Stimulated activated CD4-positive, alpha-beta T cell treated with anti-CD3 and anti-CD28 coated beads, Interleukin-2, amount 100 ng/mL, for 4 hours (primary cell): ENCODE measurements around the gene TNIK.

Experiments
- DNase-seq: peaks from one replicate; pipeline ENCODE4 v3.0.0-alpha.2; 2020; ENCODE audit warnings: low read depth

TNIK gene

GRCh38 chr3:171223396-171223795 lies 236.8 kb downstream of the TNIK start:
- DNase-seq: no peak

- DNase-seq: no peak
Observed at GRCh38 chr3:171222995-171223394, 237.2 kb downstream of the TNIK start.

- DNase-seq: no peak
Observed at GRCh38 chr3:171221597-171221996, 238.6 kb downstream of the TNIK start.

GRCh38 chr3:171221104-171221503 lies 239.1 kb downstream of the TNIK start:
- no peak for DNase-seq

GRCh38 chr3:171219258-171219657 lies 240.9 kb downstream of the TNIK start:
- no peak for DNase-seq

- DNase-seq: no peak
Observed at GRCh38 chr3:171218069-171218468, 242.1 kb downstream of the TNIK start.

GRCh38 chr3:171213907-171214306 lies 246.3 kb downstream of the TNIK start:
- DNase-seq: no peak

- DNase-seq: no peak
Observed at GRCh38 chr3:171213178-171213577, 247.0 kb downstream of the TNIK start.

GRCh38 chr3:171212648-171213047 lies 247.6 kb downstream of the TNIK start:
- DNase-seq: no peak

- no peak for DNase-seq
Observed at GRCh38 chr3:171206283-171206682, 253.9 kb downstream of the TNIK start.

- DNase-seq: no peak
Observed at GRCh38 chr3:171204942-171205341, 255.3 kb downstream of the TNIK start.

GRCh38 chr3:171201825-171202224 lies 258.4 kb downstream of the TNIK start:
- DNase-seq: no peak

- no peak for DNase-seq
Observed at GRCh38 chr3:171200750-171201088, 259.5 kb downstream of the TNIK start.

GRCh38 chr3:171200052-171200749 lies 260.0 kb downstream of the TNIK start:
- no peak for DNase-seq

GRCh38 chr3:171199473-171199829 lies 260.8 kb downstream of the TNIK start:
- DNase-seq: no peak

- DNase-seq: no peak
Observed at GRCh38 chr3:171198781-171199472, 261.3 kb downstream of the TNIK start.

- DNase-seq: no peak
Observed at GRCh38 chr3:171195686-171196085, 264.5 kb downstream of the TNIK start.

- DNase-seq: no peak
Observed at GRCh38 chr3:171194965-171195364, 265.2 kb downstream of the TNIK start.

- no peak for DNase-seq
Observed at GRCh38 chr3:171193693-171194092, 266.5 kb downstream of the TNIK start.

GRCh38 chr3:171192176-171192854 lies 267.9 kb downstream of the TNIK start:
- DNase-seq: no peak

GRCh38 chr3:171190668-171191067 lies 269.5 kb downstream of the TNIK start:
- DNase-seq: no peak

- DNase-seq: no peak
Observed at GRCh38 chr3:171189394-171190080, 270.7 kb downstream of the TNIK start.
